HG02970 (cell line): ENCODE data around the gene SBF1.

Source experiments
- ATAC-seq: cut with Tn5 transposase; IDR thresholded peaks from one replicate; pipeline ENCODE4 v1.9.1; 2021; ENCODE audit warnings: mild to moderate bottlenecking, moderate library complexity, moderate number of reproducible peaks; ENCODE audit not compliant: unreplicated experiment, low FRiP score

The SBF1 gene

GRCh38 chr22:50506611-50507420, 32.0 kb upstream of the SBF1 start:
- no peak for ATAC-seq

- ATAC-seq = no peak
Measured at GRCh38 chr22:50505776-50506610, 31.2 kb upstream of the SBF1 start.

- no peak for ATAC-seq
Measured at GRCh38 chr22:50505276-50505775, 30.5 kb upstream of the SBF1 start.

GRCh38 chr22:50504369-50505211, 29.8 kb upstream of the SBF1 start:
- ATAC-seq = no peak

GRCh38 chr22:50503475-50504145, 28.8 kb upstream of the SBF1 start:
- no peak for ATAC-seq

- no peak for ATAC-seq
Measured at GRCh38 chr22:50502628-50503474, 28.0 kb upstream of the SBF1 start.

- no peak for ATAC-seq
Measured at GRCh38 chr22:50502096-50502495, 27.3 kb upstream of the SBF1 start.

- no peak for ATAC-seq
Measured at GRCh38 chr22:50500452-50500851, 25.6 kb upstream of the SBF1 start.

GRCh38 chr22:50498322-50498890, 23.6 kb upstream of the SBF1 start:
- ATAC-seq = no peak

- ATAC-seq = no peak
Measured at GRCh38 chr22:50497093-50497492, 22.3 kb upstream of the SBF1 start.

GRCh38 chr22:50490531-50491308, 15.9 kb upstream of the SBF1 start:
- no peak for ATAC-seq

- no peak for ATAC-seq
Measured at GRCh38 chr22:50489363-50490243, 14.8 kb upstream of the SBF1 start.

- ATAC-seq = no peak
Measured at GRCh38 chr22:50488886-50489285, 14.1 kb upstream of the SBF1 start.

GRCh38 chr22:50488006-50488677, 13.3 kb upstream of the SBF1 start:
- no peak for ATAC-seq

- ATAC-seq = no peak
Measured at GRCh38 chr22:50487290-50488005, 12.6 kb upstream of the SBF1 start.
